GM10266 (cell line): ENCODE results near the gene ITIH2.
"Not testable (repeated sequence)": the region's sequence is repeated elsewhere in the genome, so short reads cannot be mapped to it uniquely, and the experiment has no call there.

Experiments used
- DNase-seq: peaks from one replicate; pipeline ENCODE4 v3.0.0; 2012; ENCODE audit errors: extremely low spot score
- CTCF ChIP-seq: IDR thresholded peaks from 2 replicates; pipeline ENCODE4 v1.5.1; 2012; ENCODE audit warnings: mild to moderate bottlenecking, low read depth; ENCODE audit not compliant: control insufficient read depth, insufficient read depth; ENCODE audit errors: missing control alignments

ITIH2 gene

GRCh38 chr10:7686351-7687171, 16.6 kb upstream of the ITIH2 start:
- TF ChIP-seq CTCF = no peak
- DNase-seq = no peak

GRCh38 chr10:7687228-7687907, 15.7 kb upstream of the ITIH2 start:
- TF ChIP-seq CTCF = peak; percentile 87
- peak; percentile 76 for DNase-seq

- TF ChIP-seq CTCF = no peak
These were observed 13.5 kb upstream of the ITIH2 start for GRCh38 chr10:7689591-7689990.

GRCh38 chr10:7690885-7691597, 12.1 kb upstream of the ITIH2 start:
- not testable (repeated sequence) for DNase-seq

More at GRCh38 chr10:7689591-7689990, 13.5 kb upstream of the ITIH2 start:
- DNase-seq = no peak

- DNase-seq = not testable (repeated sequence)
These were observed 10.7 kb upstream of the ITIH2 start for GRCh38 chr10:7692368-7692767.

- not testable (repeated sequence) for DNase-seq
These were observed 9.9 kb upstream of the ITIH2 start for GRCh38 chr10:7693194-7693593.

- no peak for TF ChIP-seq CTCF
- no peak for DNase-seq
These were observed 6.6 kb upstream of the ITIH2 start for GRCh38 chr10:7696545-7696944.

GRCh38 chr10:7697426-7697825, 5.7 kb upstream of the ITIH2 start:
- no peak for DNase-seq
- TF ChIP-seq CTCF = no peak
